GM12878 (cell line): ENCODE results near the gene OPCML.

Source experiments
- BACH1 ChIP-seq: fragments of 450-650 bp; IDR thresholded peaks from 2 replicates; pipeline ENCODE4 v1.6.1; 2017; ENCODE audit warnings: mild to moderate bottlenecking, borderline replicate concordance
- EZH2 ChIP-seq: IDR thresholded peaks from 2 replicates; pipeline ENCODE4 v1.6.1; 2012; ENCODE audit warnings: low read depth, mild to moderate bottlenecking, control low read depth, inconsistent platforms, low read length, borderline replicate concordance; ENCODE audit not compliant: control insufficient read depth
- IKZF2 ChIP-seq, 2 experiments: fragments of 450-650 bp; IDR thresholded peaks; 2 replicates each; pipeline ENCODE4 v1.6.1; 2017; ENCODE audit warnings: mild to moderate bottlenecking in 2 of 2, moderate library complexity in 2 of 2
- POLR2A ChIP-seq: IDR thresholded peaks from 2 replicates; pipeline ENCODE4 v1.6.1; 2011; ENCODE audit warnings: low read depth, mild to moderate bottlenecking, low read length
- RAD21 ChIP-seq: IDR thresholded peaks from 2 replicates; pipeline ENCODE4 v1.6.1; 2011; ENCODE audit warnings: mild to moderate bottlenecking, low read depth, low read length, moderate library complexity; ENCODE audit not compliant: insufficient read depth
- TF ChIP-seq, protein P1 (sequence below), 3 experiments: IDR thresholded peaks in 2 of 3; conservative IDR thresholded peaks in 1 of 3; 2 replicates each; pipeline ENCODE4 v1.5.1; 2011; ENCODE audit warnings: low read depth in 3 of 3, low read length in 3 of 3, mild to moderate bottlenecking in 3 of 3, control low read depth in 2 of 3, moderate library complexity in 2 of 3, inconsistent platforms in 1 of 3, mixed read lengths in 1 of 3; ENCODE audit not compliant: control insufficient read depth in 2 of 3, insufficient read depth in 1 of 3; ENCODE audit errors: extremely low read depth in 1 of 3
- TF ChIP-seq, protein P2 (sequence below): fragments of 450-650 bp; formaldehyde crosslinking; IDR thresholded peaks from 2 replicates; pipeline ENCODE4 v1.5.0; 2022; ENCODE audit warnings: mild to moderate bottlenecking, missing genetic modification characterization
- TF ChIP-seq, protein P3 (sequence below): IDR thresholded peaks from 2 replicates; pipeline ENCODE4 v1.6.1; 2012; ENCODE audit warnings: low read depth, low read length, improper control_type of control experiment

DNA sequence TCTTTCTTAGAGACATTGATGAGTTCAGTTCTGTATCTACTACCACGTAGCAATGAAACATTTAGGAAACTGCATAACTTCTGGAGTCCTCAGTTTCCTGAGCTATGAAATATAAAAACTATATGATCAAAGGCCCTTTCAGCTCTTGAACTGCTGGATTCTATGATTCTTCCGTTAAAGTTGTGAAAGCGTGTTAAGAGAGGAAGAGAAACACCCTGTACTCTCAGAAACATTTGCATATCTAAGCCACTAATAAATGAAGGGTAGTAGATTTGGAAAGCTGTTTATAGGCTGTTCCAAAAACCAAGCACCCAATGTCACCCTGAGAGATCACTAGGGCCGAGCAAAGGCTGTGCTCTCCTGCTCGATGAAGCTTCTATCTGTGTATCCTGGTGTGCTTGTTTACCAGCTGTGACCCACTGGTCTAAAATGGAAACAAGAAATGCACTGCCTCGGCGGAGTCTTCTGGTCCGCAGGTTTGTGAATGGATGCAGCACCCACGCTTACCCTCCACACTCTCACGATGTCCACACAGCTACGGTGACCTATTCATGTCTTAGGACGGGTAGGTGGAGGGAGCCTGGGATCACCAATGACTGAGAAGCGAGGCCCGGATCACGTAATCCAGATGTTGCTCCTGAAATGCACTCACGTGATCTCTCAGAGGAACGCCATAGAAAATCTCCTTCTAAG, 325.8 kb downstream of the OPCML start:
- TF ChIP-seq POLR2A = no peak
- TF ChIP-seq, protein P1, sequence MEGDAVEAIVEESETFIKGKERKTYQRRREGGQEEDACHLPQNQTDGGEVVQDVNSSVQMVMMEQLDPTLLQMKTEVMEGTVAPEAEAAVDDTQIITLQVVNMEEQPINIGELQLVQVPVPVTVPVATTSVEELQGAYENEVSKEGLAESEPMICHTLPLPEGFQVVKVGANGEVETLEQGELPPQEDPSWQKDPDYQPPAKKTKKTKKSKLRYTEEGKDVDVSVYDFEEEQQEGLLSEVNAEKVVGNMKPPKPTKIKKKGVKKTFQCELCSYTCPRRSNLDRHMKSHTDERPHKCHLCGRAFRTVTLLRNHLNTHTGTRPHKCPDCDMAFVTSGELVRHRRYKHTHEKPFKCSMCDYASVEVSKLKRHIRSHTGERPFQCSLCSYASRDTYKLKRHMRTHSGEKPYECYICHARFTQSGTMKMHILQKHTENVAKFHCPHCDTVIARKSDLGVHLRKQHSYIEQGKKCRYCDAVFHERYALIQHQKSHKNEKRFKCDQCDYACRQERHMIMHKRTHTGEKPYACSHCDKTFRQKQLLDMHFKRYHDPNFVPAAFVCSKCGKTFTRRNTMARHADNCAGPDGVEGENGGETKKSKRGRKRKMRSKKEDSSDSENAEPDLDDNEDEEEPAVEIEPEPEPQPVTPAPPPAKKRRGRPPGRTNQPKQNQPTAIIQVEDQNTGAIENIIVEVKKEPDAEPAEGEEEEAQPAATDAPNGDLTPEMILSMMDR (IDR thresholded peaks at IDR 0.05 in 2 of 3, conservative IDR thresholded peaks at IDR 0.05 in 1 of 3; ENCODE audit: control insufficient read depth in 2 of 3, extremely low read depth in 1 of 3, insufficient read depth in 1 of 3, low read depth in 3 of 3, low read length in 3 of 3) = no peak
- no peak for TF ChIP-seq EZH2
- TF ChIP-seq, protein P2, sequence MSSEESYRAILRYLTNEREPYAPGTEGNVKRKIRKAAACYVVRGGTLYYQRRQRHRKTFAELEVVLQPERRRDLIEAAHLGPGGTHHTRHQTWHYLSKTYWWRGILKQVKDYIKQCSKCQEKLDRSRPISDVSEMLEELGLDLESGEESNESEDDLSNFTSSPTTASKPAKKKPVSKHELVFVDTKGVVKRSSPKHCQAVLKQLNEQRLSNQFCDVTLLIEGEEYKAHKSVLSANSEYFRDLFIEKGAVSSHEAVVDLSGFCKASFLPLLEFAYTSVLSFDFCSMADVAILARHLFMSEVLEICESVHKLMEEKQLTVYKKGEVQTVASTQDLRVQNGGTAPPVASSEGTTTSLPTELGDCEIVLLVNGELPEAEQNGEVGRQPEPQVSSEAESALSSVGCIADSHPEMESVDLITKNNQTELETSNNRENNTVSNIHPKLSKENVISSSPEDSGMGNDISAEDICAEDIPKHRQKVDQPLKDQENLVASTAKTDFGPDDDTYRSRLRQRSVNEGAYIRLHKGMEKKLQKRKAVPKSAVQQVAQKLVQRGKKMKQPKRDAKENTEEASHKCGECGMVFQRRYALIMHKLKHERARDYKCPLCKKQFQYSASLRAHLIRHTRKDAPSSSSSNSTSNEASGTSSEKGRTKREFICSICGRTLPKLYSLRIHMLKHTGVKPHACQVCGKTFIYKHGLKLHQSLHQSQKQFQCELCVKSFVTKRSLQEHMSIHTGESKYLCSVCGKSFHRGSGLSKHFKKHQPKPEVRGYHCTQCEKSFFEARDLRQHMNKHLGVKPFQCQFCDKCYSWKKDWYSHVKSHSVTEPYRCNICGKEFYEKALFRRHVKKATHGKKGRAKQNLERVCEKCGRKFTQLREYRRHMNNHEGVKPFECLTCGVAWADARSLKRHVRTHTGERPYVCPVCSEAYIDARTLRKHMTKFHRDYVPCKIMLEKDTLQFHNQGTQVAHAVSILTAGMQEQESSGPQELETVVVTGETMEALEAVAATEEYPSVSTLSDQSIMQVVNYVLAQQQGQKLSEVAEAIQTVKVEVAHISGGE (CRISPR knock-in tag) = no peak
- TF ChIP-seq, protein P3, sequence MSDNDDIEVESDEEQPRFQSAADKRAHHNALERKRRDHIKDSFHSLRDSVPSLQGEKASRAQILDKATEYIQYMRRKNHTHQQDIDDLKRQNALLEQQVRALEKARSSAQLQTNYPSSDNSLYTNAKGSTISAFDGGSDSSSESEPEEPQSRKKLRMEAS = no peak
- no peak for TF ChIP-seq BACH1
- no peak for TF ChIP-seq RAD21
- no peak for TF ChIP-seq IKZF2 (IDR thresholded peaks at IDR 0.05)
